ENCODE data around the gene ARHGEF6. TPM values are rescaled to one million over a fixed set of nuclear protein-coding genes. Genes with fewer than 3 reads are reported as not detected.

Gene ARHGEF6
- polyA plus RNA-seq, 4 donors = 1.1 to 6.4 (median 3.8) TPM

DNA sequence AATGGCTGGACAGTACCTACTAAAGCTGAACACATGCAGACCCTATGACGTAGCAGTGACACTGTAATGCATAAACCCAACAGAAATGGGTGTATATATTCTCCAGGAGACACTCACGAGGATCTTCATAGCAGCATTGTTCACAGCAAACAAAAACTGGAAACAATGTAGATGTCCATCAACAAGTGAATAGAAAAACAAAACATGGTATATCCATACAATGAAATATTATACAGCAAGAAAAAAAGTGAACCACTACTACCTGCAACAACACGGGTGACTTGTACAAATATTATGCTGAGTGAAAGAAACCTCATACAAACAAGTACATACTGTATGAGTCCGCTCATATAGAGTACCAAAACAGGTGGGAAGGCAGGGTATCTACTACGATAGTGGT is 16.5 kb downstream of the ARHGEF6 start:
- H3K27me3 ChIP-seq (ENCODE audit: control insufficient read depth in 3 of 3, insufficient read depth in 3 of 3, low read length in 3 of 3) = peaks cover 0 to 4% (median 0%) of the 10 kb centered on the region in 3 donors
- 77 to 94% (median 93%) methylated on average over 5 of the region's 5 CpGs for whole genome bisulfite sequencing, 3 donors
- H3K4me1 ChIP-seq (ENCODE audit: control insufficient read depth in 3 of 3, insufficient read depth in 2 of 3, low read depth in 1 of 3, low read length in 2 of 3) = no peaks in the 10 kb centered on the region
- H3K9me3 ChIP-seq (ENCODE audit: control insufficient read depth in 2 of 2, insufficient read depth in 1 of 2, low read depth in 1 of 2, low read length in 1 of 2) = no peaks in the 10 kb centered on the region
- H3K36me3 ChIP-seq (ENCODE audit: control insufficient read depth in 3 of 3, insufficient read depth in 2 of 3, low read depth in 1 of 3, low read length in 3 of 3) = no peaks in the 10 kb centered on the region
- no peak overlapping the region for H3K4me3 ChIP-seq (ENCODE audit: low read depth in 1 of 3, low read length in 3 of 3)
- DNase-seq (no peak), FAIRE-seq (no peak)
- no peak overlapping the region for H3K27ac ChIP-seq (ENCODE audit: low read depth in 1 of 3, low read length in 2 of 3)

DNA sequence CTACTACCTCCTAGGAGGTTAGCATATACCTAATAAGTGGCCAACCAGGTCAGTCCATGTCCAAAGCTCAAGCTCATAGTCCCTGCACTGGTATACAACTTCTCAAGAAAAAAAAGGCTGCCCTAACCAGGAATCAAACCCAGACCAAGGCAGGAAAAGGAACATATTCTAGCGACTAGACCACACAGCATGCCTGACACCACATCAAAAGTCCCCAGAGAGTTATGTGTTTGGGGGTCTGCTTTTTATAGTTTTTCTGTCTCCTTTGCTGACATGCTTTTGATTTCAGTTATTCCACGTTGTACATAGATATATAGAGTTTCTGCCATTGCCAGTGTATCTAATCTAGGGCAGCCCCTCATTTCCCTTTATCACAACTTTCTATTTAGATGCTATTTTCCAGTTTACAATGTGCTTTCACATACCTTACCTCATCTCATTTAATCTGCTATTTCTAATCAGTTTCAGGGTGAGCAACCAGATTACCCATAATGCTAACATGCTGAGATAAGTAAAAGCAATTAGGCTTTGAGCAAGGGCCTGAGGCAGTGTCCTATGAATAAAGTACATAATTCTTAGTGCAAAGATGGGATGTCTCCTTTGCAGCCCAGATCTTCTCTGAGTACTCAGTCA is 17.8 kb downstream of the ARHGEF6 start:
- Histone ChIP-seq H3K4me1 (ENCODE audit: control insufficient read depth in 3 of 3, insufficient read depth in 2 of 3, low read depth in 1 of 3, low read length in 2 of 3) (no peaks in the 10 kb centered on the region), H3K27ac (ENCODE audit: low read depth in 1 of 3, low read length in 2 of 3) (no peak overlapping the region), H3K36me3 (ENCODE audit: control insufficient read depth in 3 of 3, insufficient read depth in 2 of 3, low read depth in 1 of 3, low read length in 3 of 3) (no peaks in the 10 kb centered on the region), H3K4me3 (ENCODE audit: low read depth in 1 of 3, low read length in 3 of 3) (no peak overlapping the region), H3K9me3 (ENCODE audit: control insufficient read depth in 2 of 2, insufficient read depth in 1 of 2, low read depth in 1 of 2, low read length in 1 of 2) (no peaks in the 10 kb centered on the region), H3K27me3 (ENCODE audit: control insufficient read depth in 3 of 3, insufficient read depth in 3 of 3, low read length in 3 of 3) (peaks cover 0 to 4% (median 0%) of the 10 kb centered on the region in 3 donors)
- WGBS, 3 donors = 43 to 71% (median 48%) methylated on average over 2 of the region's 2 CpGs
- DNase-seq (no peak), FAIRE-seq (no peak)

DNA sequence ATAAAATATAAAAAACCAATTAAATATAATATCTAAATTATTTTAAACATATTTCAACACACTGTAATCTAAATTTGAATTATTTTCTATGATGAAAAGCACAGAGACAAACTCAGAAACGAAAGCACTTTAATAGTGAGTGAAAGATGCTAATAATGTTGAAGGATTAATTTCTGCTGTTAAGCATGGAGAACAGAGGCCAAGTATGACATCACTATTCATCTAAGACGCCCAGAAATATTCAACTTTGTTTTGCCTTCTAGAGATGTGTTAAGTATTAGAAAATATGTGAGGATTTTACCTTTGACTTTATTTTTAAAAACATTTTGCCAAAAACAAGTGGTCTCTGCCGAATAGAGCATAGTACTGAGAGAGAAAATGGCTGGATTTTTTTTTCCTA is 19.3 kb downstream of the ARHGEF6 start:
- no peaks in the 10 kb centered on the region for H3K9me3 ChIP-seq (ENCODE audit: control insufficient read depth in 2 of 2, insufficient read depth in 1 of 2, low read depth in 1 of 2, low read length in 1 of 2)
- no peak overlapping the region for H3K4me3 ChIP-seq (ENCODE audit: low read depth in 1 of 3, low read length in 3 of 3)
- FAIRE-seq (no peak), DNase-seq (no peak)
- WGBS, 3 donors = 55 to 64% (median 64%) methylated on average over 3 of the region's 3 CpGs
- H3K36me3 ChIP-seq (ENCODE audit: control insufficient read depth in 3 of 3, insufficient read depth in 2 of 3, low read depth in 1 of 3, low read length in 3 of 3) = no peaks in the 10 kb centered on the region
- H3K4me1 ChIP-seq (ENCODE audit: control insufficient read depth in 3 of 3, insufficient read depth in 2 of 3, low read depth in 1 of 3, low read length in 2 of 3) = no peaks in the 10 kb centered on the region
- H3K27ac ChIP-seq (ENCODE audit: low read depth in 1 of 3, low read length in 2 of 3) = no peak overlapping the region
- no peaks in the 10 kb centered on the region for H3K27me3 ChIP-seq (ENCODE audit: control insufficient read depth in 3 of 3, insufficient read depth in 3 of 3, low read length in 3 of 3)

DNA sequence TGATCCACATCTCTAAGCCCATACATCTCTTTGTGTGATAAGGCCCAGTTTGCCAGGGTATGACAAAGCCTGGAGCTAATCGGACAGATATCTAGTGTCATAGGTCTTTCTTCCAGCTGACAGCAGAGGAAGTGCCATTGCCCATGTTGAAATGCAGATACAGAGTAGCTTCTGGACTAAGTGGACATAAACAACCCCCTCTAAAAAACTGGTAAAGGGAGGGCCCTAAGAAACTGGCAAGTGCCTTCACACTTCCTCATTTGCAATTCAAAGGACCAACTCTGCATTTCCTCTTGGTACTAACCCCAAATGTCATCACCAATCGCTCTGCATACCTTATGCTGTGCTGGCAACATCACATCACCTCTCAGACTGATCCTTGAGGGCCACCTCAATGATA is 20.8 kb downstream of the ARHGEF6 start:
- no peak overlapping the region for H3K27ac ChIP-seq (ENCODE audit: low read depth in 1 of 3, low read length in 2 of 3)
- no peak for FAIRE-seq
- H3K27me3 ChIP-seq (ENCODE audit: control insufficient read depth in 3 of 3, insufficient read depth in 3 of 3, low read length in 3 of 3) = no peaks in the 10 kb centered on the region
- no peak for DNase-seq
- H3K4me3 ChIP-seq (ENCODE audit: low read depth in 1 of 3, low read length in 3 of 3) = no peak overlapping the region
- H3K4me1 ChIP-seq (ENCODE audit: control insufficient read depth in 3 of 3, insufficient read depth in 2 of 3, low read depth in 1 of 3, low read length in 2 of 3) = no peaks in the 10 kb centered on the region
- 44 to 78% (median 59%) methylated on average over 2 of the region's 2 CpGs for WGBS, 3 donors
- H3K36me3 ChIP-seq (ENCODE audit: control insufficient read depth in 3 of 3, insufficient read depth in 2 of 3, low read depth in 1 of 3, low read length in 3 of 3) = no peaks in the 10 kb centered on the region
- no peaks in the 10 kb centered on the region for H3K9me3 ChIP-seq (ENCODE audit: control insufficient read depth in 2 of 2, insufficient read depth in 1 of 2, low read depth in 1 of 2, low read length in 1 of 2)

GRCh38 chrX:136755411-136755810 is 25.3 kb downstream of the ARHGEF6 start:
- H3K27me3 ChIP-seq (ENCODE audit: control insufficient read depth in 3 of 3, insufficient read depth in 3 of 3, low read length in 3 of 3) = no peaks in the 10 kb centered on the region
- FAIRE-seq (no peak), DNase-seq (no peak)
- H3K27ac ChIP-seq (ENCODE audit: low read depth in 1 of 3, low read length in 2 of 3) = no peak overlapping the region
- WGBS, 3 donors = 46 to 69% (median 65%) methylated on average over 2 of the region's 2 CpGs
- no peaks in the 10 kb centered on the region for H3K36me3 ChIP-seq (ENCODE audit: control insufficient read depth in 3 of 3, insufficient read depth in 2 of 3, low read depth in 1 of 3, low read length in 3 of 3)
- no peak overlapping the region for H3K4me3 ChIP-seq (ENCODE audit: low read depth in 1 of 3, low read length in 3 of 3)
- no peaks in the 10 kb centered on the region for H3K9me3 ChIP-seq (ENCODE audit: control insufficient read depth in 2 of 2, insufficient read depth in 1 of 2, low read depth in 1 of 2, low read length in 1 of 2)
- no peaks in the 10 kb centered on the region for H3K4me1 ChIP-seq (ENCODE audit: control insufficient read depth in 3 of 3, insufficient read depth in 2 of 3, low read depth in 1 of 3, low read length in 2 of 3)

DNA sequence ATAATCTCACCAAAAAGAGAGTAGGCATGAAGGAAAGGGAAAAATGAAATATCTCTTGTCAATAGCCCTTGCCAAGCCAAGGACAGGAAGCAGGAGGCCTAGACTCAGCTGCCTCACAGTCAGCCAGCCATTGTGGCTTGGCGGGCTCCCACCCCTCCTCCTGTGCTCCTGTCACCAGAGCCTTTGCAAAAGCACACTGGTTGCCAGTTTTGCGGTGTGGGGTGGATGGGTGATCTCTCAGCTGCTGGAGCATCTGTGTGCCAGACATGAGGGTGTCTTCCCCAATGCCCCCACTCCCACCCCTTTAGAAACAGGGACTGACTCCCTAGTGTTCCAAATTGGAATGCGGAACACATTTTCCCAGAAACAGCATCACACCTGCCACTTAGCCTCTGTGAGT is 26.1 kb downstream of the ARHGEF6 start:
- DNase-seq = no peak

GRCh38 chrX:136752796-136753195 is 27.9 kb downstream of the ARHGEF6 start:
- FAIRE-seq (no peak), DNase-seq (no peak)
- H3K27me3 ChIP-seq (ENCODE audit: control insufficient read depth in 3 of 3, insufficient read depth in 3 of 3, low read length in 3 of 3) = no peaks in the 10 kb centered on the region
- H3K36me3 ChIP-seq (ENCODE audit: control insufficient read depth in 3 of 3, insufficient read depth in 2 of 3, low read depth in 1 of 3, low read length in 3 of 3) = no peaks in the 10 kb centered on the region
- no peak overlapping the region for H3K27ac ChIP-seq (ENCODE audit: low read depth in 1 of 3, low read length in 2 of 3)
- H3K4me3 ChIP-seq (ENCODE audit: low read depth in 1 of 3, low read length in 3 of 3) = no peak overlapping the region
- no peaks in the 10 kb centered on the region for H3K9me3 ChIP-seq (ENCODE audit: control insufficient read depth in 2 of 2, insufficient read depth in 1 of 2, low read depth in 1 of 2, low read length in 1 of 2)
- no peaks in the 10 kb centered on the region for H3K4me1 ChIP-seq (ENCODE audit: control insufficient read depth in 3 of 3, insufficient read depth in 2 of 3, low read depth in 1 of 3, low read length in 2 of 3)
- WGBS, 3 donors = 70 to 80% (median 78%) methylated on average over 2 of the region's 2 CpGs

More for the DNA sequence above, 26.1 kb downstream of the ARHGEF6 start:
- Histone ChIP-seq H3K9me3 (ENCODE audit: control insufficient read depth in 2 of 2, insufficient read depth in 1 of 2, low read depth in 1 of 2, low read length in 1 of 2) (no peaks in the 10 kb centered on the region), H3K27me3 (ENCODE audit: control insufficient read depth in 3 of 3, insufficient read depth in 3 of 3, low read length in 3 of 3) (no peaks in the 10 kb centered on the region), H3K4me3 (ENCODE audit: low read depth in 1 of 3, low read length in 3 of 3) (no peak overlapping the region), H3K27ac (ENCODE audit: low read depth in 1 of 3, low read length in 2 of 3) (no peak overlapping the region), H3K4me1 (ENCODE audit: control insufficient read depth in 3 of 3, insufficient read depth in 2 of 3, low read depth in 1 of 3, low read length in 2 of 3) (no peaks in the 10 kb centered on the region), H3K36me3 (ENCODE audit: control insufficient read depth in 3 of 3, insufficient read depth in 2 of 3, low read depth in 1 of 3, low read length in 3 of 3) (no peaks in the 10 kb centered on the region)
- WGBS, 3 donors = 69 to 73% (median 70%) methylated on average over 3 of the region's 3 CpGs
- FAIRE-seq = no peak

- FAIRE-seq = no peak
- 68 to 85% (median 80%) methylated on average over 4 of the region's 4 CpGs for WGBS, 3 donors
- Histone ChIP-seq H3K9me3 (ENCODE audit: control insufficient read depth in 2 of 2, insufficient read depth in 1 of 2, low read depth in 1 of 2, low read length in 1 of 2) (no peaks in the 10 kb centered on the region), H3K27me3 (ENCODE audit: control insufficient read depth in 3 of 3, insufficient read depth in 3 of 3, low read length in 3 of 3) (no peaks in the 10 kb centered on the region), H3K27ac (ENCODE audit: low read depth in 1 of 3, low read length in 2 of 3) (no peak overlapping the region), H3K4me1 (ENCODE audit: control insufficient read depth in 3 of 3, insufficient read depth in 2 of 3, low read depth in 1 of 3, low read length in 2 of 3) (no peaks in the 10 kb centered on the region), H3K4me3 (ENCODE audit: low read depth in 1 of 3, low read length in 3 of 3) (no peak overlapping the region), H3K36me3 (ENCODE audit: control insufficient read depth in 3 of 3, insufficient read depth in 2 of 3, low read depth in 1 of 3, low read length in 3 of 3) (no peaks in the 10 kb centered on the region)
- no peak for DNase-seq
Observed at GRCh38 chrX:136752346-136752745, 28.4 kb downstream of the ARHGEF6 start.

DNA sequence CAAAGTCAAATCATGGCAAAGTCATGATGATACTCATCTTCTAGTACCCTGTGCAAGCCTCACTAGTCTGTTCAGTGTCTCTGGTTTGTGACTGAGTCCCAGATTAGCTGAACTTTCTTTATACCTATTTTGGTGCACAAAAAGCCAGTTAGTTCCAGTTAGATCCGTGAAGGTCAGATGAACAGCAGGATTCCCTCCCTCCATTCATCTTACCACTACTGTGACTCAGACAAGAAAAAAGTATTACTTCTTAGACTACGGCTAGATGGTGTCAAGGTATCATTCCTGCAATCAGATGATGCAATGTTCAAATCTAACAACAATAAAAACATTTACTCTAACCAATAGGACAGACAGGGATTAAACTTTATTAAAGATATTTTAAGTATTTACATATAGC is 30.4 kb downstream of the ARHGEF6 start:
- Histone ChIP-seq H3K4me3 (ENCODE audit: low read depth in 1 of 3, low read length in 3 of 3) (no peak overlapping the region), H3K36me3 (ENCODE audit: control insufficient read depth in 3 of 3, insufficient read depth in 2 of 3, low read depth in 1 of 3, low read length in 3 of 3) (no peaks in the 10 kb centered on the region), H3K27ac (ENCODE audit: low read depth in 1 of 3, low read length in 2 of 3) (no peak overlapping the region), H3K4me1 (ENCODE audit: control insufficient read depth in 3 of 3, insufficient read depth in 2 of 3, low read depth in 1 of 3, low read length in 2 of 3) (no peaks in the 10 kb centered on the region), H3K27me3 (ENCODE audit: control insufficient read depth in 3 of 3, insufficient read depth in 3 of 3, low read length in 3 of 3) (no peaks in the 10 kb centered on the region), H3K9me3 (ENCODE audit: control insufficient read depth in 2 of 2, insufficient read depth in 1 of 2, low read depth in 1 of 2, low read length in 1 of 2) (no peaks in the 10 kb centered on the region)
- DNase-seq (no peak), FAIRE-seq (no peak)
- WGBS, 3 donors = 29 to 65% (median 45%) methylated on average over 2 of the region's 2 CpGs

Measured in small intestine (tissue), 7 donors.